Stimulated activated CD4-positive, alpha-beta T cell treated with anti-CD3 and anti-CD28 coated beads, TNF-alpha, amount 100 ng/mL, for 1 hour (primary cell): Measurements from ENCODE around the gene GPC6.

Experiments used
- DNase-seq, 3 donors: peaks; one replicate each; pipeline ENCODE4 v3.0.0-alpha.2; 2020; ENCODE audit warnings: low read depth in 3 of 3, low spot score in 1 of 3

Gene GPC6

DNA sequence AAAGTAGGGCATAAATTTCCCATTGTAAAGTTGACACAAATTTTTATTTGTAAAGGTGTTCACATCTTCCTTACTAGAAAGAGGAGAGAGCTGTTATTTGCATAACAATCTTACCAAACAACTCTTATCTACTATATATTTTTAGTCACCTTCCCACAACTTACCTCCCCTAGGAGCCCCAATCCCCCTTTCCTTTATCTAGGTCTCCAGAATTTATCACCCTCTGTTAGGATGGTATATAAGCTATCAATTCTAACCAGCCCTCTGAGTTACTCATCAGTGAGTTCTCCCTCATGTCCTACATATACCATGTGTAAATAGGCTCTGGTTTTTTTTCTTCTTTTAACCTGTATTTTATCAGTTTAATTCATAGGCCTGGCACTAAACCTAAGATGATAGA lies 1190.7 kb downstream of the GPC6 start:
- no peak for DNase-seq

DNA sequence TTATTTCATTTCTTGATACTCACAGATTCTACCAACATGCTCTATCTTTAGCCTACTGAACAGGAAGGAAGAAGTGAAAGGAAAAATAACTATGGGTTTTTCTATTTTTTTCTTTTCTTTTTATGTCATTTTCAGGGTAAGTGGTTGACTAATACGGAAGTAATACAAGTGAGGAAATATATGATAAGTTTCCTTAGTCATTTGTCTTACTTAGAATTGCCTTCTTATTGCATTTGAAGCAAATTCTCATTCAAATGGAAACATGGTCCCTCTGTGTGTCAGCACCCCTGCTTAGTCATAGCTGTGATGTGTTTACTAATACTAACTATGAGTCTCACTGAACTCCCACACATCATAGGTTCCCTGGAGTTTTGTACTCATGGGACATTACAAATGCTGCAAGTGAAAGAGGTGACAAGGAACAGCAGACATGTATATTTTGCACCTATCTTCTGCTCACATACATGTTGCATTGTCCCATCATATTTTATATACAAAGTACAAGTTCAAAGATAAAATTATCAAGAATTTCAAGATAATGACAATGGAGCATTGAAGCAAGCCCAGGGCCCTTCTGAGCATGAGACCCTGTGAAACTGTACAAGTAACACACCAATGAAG lies 1192.8 kb downstream of the GPC6 start:
- no peak for DNase-seq

DNA sequence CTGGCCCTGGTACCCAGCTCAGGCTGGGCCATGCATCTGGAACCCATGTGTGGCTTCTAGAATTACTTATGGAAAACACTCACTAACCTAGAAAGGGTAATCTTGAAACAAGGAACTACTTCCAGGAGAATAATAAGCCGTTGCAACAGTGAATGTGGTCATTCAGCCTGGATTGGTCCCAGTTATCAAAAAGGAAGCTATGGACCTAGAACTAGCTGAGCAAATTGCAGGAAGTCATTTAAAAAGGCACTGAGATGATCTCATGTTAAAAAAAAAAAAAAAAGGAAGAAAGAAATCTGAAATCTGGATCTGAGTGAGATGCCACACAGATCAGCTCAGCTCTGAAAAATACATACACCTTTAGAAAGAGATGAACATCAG lies 1193.3 kb downstream of the GPC6 start:
- no peak for DNase-seq

DNA sequence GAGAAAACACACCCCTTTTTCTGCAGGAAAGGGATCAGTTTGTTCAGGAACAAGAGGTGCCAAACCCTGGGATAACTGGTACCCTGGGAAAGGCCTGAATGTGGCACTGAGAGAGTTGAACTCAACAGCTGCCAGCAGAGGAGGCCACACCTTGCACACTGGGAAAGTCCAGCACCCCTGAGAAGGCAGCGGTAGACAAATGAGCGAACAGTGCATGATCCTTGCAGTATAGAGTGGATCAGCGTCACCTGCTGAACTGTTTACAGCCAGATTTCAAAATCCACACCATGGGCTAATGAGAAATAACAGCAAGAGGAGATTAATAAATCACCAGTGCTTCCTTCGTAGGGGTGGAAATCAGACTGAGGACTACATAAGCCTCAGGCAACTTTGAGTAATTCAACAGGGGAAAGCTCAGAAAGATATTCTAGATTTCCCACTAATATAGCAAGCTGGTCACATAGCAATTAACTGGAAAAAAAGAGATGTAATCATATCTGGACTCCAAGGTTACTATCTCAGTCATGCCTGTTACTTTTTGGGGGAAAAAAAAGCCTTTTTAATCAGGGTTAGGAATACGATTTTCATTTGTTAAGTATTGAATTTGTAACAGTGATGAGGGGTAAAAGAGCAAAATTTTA lies 1200.8 kb downstream of the GPC6 start:
- no peak for DNase-seq

DNA sequence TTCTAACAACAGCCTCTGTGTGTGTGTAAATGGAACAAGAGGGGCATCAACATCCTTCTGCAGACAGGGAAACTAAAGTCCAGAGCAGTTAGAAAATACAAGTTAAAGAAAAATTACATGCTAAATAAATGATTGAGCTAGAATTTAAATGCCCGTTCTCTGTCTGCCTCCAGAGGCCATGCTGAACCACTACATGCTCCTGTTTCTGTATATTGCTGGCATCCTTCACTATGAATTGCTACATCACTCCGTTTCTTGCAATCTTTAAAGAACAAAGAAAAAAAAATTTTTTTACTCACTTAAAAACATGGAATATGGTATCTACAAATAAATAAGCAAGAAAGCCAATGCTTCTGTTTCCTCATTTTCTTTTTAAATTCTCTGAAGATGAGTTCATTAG lies 1205.0 kb downstream of the GPC6 start:
- no peak for DNase-seq

DNA sequence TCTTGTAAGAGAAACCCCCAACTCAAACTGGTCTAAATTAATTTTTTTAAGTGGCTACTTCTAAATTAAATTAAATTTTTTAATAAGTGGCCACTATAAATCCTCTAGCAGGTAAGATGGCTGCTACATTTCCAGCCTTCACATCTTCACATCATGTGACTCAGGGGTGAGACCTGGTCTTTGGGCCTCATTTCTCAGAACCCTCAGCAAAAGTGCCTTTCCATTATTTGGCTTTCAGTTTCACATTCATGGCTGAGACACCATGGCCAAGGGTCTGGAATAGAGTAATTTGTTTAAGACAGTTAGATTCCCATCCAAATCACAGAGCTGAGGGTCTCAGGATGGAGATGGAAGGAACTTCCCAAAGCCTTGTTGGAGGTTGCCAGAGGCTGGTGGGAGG lies 1205.4 kb downstream of the GPC6 start:
- no peak for DNase-seq

DNA sequence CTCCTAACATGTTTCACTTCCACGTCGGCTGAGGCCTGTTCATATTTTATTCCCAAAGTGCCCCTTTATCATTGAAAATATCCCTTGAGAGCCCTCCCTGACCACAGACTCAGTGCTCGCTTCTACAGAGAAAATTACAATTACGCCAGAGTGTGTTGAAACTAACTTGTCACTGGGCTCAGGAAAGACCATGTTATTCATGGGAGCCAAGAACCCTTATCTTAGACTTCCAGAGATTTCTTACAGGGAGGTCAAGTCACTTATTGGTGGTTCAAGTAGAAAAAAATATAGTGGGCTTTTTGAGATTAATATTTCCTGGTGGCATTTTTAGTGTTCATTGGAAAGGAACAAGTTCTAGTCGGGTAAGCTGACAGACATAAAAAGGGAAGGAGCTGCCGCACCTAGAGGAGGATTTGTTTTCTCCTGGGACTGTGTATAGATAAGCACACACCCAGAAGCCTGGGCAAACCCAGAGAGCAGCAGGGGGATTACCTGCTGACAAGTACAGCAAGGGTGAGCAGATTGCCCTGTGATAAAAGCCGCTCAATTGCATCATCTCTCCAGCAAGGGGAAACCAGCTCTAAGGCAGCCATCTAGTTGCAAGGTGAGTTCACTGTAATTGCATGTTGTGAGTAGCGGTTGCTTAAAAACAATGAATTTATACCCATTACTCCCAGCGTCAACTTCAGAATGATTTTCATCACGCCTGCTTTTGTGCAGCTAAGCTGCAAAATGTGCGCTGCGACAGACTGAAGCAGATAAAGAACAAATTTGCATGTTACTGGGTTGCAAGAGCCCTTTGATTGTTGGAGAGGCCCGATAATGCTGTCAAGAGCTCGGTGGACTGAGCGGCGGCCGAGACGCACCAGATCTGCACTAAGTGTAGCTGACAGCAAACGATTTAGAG lies 1206.7 kb downstream of the GPC6 start:
- no peak for DNase-seq

DNA sequence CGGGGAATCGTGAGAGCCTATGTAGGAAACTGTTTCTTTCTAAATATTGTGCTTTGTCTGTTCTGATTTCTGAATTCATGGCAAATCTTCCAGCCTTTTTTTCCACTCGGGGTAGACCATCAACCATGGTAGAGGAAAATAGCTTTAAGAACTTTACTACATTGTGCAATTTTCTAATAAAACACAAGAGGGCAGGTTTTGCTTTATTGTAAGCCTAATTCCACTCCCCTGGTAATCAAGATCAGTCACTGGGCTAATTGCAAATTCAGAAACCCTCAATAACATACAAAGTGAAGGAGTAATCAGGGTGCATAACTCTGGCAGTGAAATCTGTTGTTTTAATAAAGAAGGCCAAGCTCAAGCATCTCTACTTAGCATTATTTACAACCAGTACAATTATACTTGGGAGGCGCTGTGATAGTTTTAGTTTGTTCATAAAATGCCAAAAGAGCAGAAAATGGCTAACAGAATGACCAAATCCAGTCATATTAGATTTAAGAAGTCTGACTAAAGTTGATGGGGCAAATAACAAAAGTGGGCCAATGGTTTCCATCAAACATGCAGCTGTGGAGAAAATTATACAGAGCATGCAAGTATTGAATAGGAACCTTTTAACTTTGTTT lies 1209.1 kb downstream of the GPC6 start:
- no peak for DNase-seq

DNA sequence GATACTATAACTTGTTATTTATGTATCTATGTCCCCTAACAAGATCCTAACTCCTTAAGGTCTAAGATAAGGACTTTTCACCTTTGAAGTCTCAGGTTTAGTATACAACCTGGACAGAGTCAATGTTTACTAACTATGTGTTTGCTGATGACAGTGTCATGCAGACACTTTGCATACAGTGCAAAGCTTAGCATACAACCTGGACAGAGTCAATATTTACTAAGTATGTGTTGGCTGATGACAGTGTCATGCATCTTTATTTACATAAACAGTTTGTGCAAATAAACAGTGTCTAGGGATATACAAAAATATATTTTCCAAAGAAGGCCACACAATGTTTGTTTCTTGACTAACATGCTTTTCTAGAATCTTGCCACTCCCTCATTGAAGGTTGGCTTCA lies 1218.2 kb downstream of the GPC6 start:
- DNase-seq: no peak

DNA sequence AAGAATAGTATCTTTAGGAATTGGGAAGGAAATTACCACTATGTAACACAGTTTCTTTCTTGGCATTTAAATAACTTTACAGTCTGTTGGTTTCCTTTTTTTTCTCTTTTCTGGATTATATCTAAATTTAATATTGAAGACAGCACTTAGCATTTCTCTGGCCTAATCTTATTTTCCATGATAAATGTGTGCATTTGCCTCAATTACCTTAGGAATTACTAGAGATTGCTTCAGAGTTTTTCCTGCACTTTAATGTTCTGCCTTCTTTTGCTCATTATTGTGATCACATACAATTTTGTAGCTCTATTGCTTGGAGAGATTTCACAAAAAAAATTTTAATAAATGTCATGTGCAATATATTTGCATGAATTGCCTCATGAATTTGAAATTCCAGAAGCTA lies 1227.7 kb downstream of the GPC6 start:
- DNase-seq: no peak

DNA sequence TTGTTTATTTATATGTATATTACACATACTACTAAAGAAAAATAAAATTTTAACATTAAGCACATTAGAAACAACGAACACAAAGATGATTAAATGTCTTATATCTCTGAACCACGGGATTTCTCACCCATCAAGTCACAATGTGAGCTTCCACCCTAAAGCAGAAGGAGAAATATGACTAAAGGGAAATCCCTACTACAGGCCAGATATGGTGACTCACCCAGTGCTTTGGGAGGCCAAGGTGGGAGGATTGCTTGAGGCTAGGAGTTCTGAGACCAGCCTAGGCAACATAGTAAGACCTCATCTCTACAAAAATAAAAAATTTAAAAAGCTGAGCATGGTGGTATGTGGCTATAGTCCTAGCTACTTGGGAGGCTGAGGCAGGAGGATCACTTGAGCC lies 1228.3 kb downstream of the GPC6 start:
- no peak for DNase-seq

DNA sequence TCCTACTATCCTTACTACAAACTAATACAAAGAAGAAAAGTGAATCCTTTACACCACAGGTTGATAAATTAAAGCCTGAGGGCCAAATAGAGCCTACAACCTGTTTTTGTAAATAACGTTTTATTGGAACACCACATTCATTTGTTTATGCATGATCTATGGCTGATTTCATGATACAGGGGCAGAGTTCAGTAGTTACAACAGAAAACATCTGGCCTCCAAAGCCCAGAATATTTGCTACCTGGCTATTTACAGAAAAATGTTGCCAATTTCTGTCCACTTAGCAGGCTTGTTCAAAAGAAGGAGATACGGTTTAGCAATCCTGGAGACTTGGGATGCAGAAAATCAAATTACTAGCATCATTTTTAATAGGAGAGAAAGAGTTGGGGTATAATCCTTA lies 1228.8 kb downstream of the GPC6 start:
- DNase-seq: no peak
